H9 (cell line): ENCODE measurements around the gene ANKH. TPM values are rescaled to one million over a fixed set of nuclear protein-coding genes. Genes with fewer than 3 reads are reported as not detected.

Experiments used
- DNase-seq: peaks from one replicate; pipeline ENCODE4 v3.0.0-alpha.2; 2017
- H2AFZ ChIP-seq: one replicate; pipeline ENCODE4 v1.6.1; 2013; ENCODE audit warnings: mild to moderate bottlenecking, low read length, control low read depth, moderate library complexity
- H2AK5ac ChIP-seq: 2 replicates; pipeline ENCODE4 v1.6.1; 2013; ENCODE audit warnings: low read length, control low read depth, mixed read lengths; ENCODE audit not compliant: insufficient read length
- H2BK120ac ChIP-seq: one replicate; pipeline ENCODE4 v1.6.1; 2013; ENCODE audit warnings: low read depth, mild to moderate bottlenecking, low read length, control low read depth, inconsistent platforms; ENCODE audit not compliant: poor library complexity, severe bottlenecking
- H2BK12ac ChIP-seq: 2 replicates; pipeline ENCODE4 v1.6.1; 2013; ENCODE audit warnings: low read length, control low read depth, mixed read lengths, low read depth; ENCODE audit not compliant: insufficient read length
- H2BK15ac ChIP-seq: 2 replicates; pipeline ENCODE4 v1.6.1; 2013; ENCODE audit warnings: low read depth, low read length, control low read depth
- H2BK20ac ChIP-seq: one replicate; pipeline ENCODE4 v1.6.1; 2013; ENCODE audit warnings: low read depth, mild to moderate bottlenecking, low read length, control low read depth, inconsistent platforms; ENCODE audit not compliant: poor library complexity, severe bottlenecking
- H2BK5ac ChIP-seq: 2 replicates; pipeline ENCODE4 v1.6.1; 2013; ENCODE audit warnings: low read length, control low read depth, mixed read lengths; ENCODE audit not compliant: insufficient read length
- H3K14ac ChIP-seq: 2 replicates; pipeline ENCODE4 v1.6.1; 2013; ENCODE audit warnings: low read length, control low read depth; ENCODE audit not compliant: insufficient read depth
- H3K18ac ChIP-seq: 2 replicates; pipeline ENCODE4 v1.6.1; 2013; ENCODE audit warnings: low read depth, mild to moderate bottlenecking, mixed read lengths, low read length, control low read depth; ENCODE audit not compliant: insufficient read length
- H3K23ac ChIP-seq: 2 replicates; pipeline ENCODE4 v1.6.1; 2013; ENCODE audit warnings: low read length, control low read depth, mixed read lengths, low read depth; ENCODE audit not compliant: insufficient read length
- H3K23me2 ChIP-seq: 2 replicates; pipeline ENCODE4 v1.6.1; 2013; ENCODE audit warnings: low read depth, mild to moderate bottlenecking, mixed read lengths, low read length, control low read depth; ENCODE audit not compliant: insufficient read length, poor library complexity, severe bottlenecking
- H3K27ac ChIP-seq: 2 replicates; pipeline ENCODE4 v1.5.1; 2013; ENCODE audit warnings: low read length, control low read depth, mixed read lengths, low read depth; ENCODE audit not compliant: insufficient read length
- H3K27me3 ChIP-seq: 2 replicates; pipeline ENCODE4 v1.6.1; 2013; ENCODE audit warnings: low read length, control low read depth, inconsistent platforms; ENCODE audit not compliant: insufficient read depth
- H3K4ac ChIP-seq: 2 replicates; pipeline ENCODE4 v1.6.1; 2013; ENCODE audit warnings: low read depth, mild to moderate bottlenecking, control low read depth, inconsistent platforms, low read length, moderate library complexity
- H3K4me1 ChIP-seq: 2 replicates; pipeline ENCODE4 v1.6.1; 2013; ENCODE audit warnings: low read length, control low read depth, inconsistent platforms; ENCODE audit not compliant: insufficient read depth
- H3K4me2 ChIP-seq: 2 replicates; pipeline ENCODE4 v1.6.1; 2013; ENCODE audit warnings: low read length, control low read depth, mixed read lengths; ENCODE audit not compliant: insufficient read length, insufficient read depth
- H3K56ac ChIP-seq: 2 replicates; pipeline ENCODE4 v1.6.1; 2013; ENCODE audit warnings: low read depth, mild to moderate bottlenecking, mixed read lengths, low read length, control low read depth; ENCODE audit not compliant: insufficient read length
- H3K79me1 ChIP-seq: 2 replicates; pipeline ENCODE4 v1.6.1; 2013; ENCODE audit warnings: low read depth, mild to moderate bottlenecking, moderate library complexity, low read length, control low read depth, inconsistent platforms; ENCODE audit not compliant: insufficient read depth, poor library complexity, severe bottlenecking
- H3K79me2 ChIP-seq: 2 replicates; pipeline ENCODE4 v1.6.1; 2013; ENCODE audit warnings: low read length, control low read depth, inconsistent platforms; ENCODE audit not compliant: insufficient read depth
- H3K9ac ChIP-seq: 2 replicates; pipeline ENCODE4 v1.6.1; 2013; ENCODE audit warnings: low read length, control low read depth, mixed read lengths; ENCODE audit not compliant: insufficient read length; ENCODE audit errors: extremely low read depth
- H3K9me3 ChIP-seq: one replicate; pipeline ENCODE4 v1.6.1; 2013; ENCODE audit warnings: low read depth, low read length, inconsistent platforms; ENCODE audit not compliant: control insufficient read depth
- H3T11ph ChIP-seq: one replicate; pipeline ENCODE4 v1.6.1; 2013; ENCODE audit warnings: mild to moderate bottlenecking, low read length, control low read depth, inconsistent platforms
- H4K20me1 ChIP-seq: one replicate; pipeline ENCODE4 v1.6.1; 2013; ENCODE audit not compliant: control insufficient read depth, insufficient read length, insufficient read depth
- H4K5ac ChIP-seq: 2 replicates; pipeline ENCODE4 v1.6.1; 2013; ENCODE audit warnings: low read depth, mild to moderate bottlenecking, mixed read lengths, low read length, control low read depth; ENCODE audit not compliant: insufficient read length
- H4K8ac ChIP-seq: replicated peaks from 2 replicates; pipeline ENCODE4 v1.6.1; 2013; ENCODE audit warnings: low read length, control low read depth, mixed read lengths, low read depth; ENCODE audit not compliant: insufficient read length
- H4K91ac ChIP-seq: 2 replicates; pipeline ENCODE4 v1.6.1; 2013; ENCODE audit warnings: low read depth, mild to moderate bottlenecking, moderate library complexity, mixed read lengths, low read length, control low read depth; ENCODE audit not compliant: insufficient read length
- H3K27ac Mint-ChIP-seq, 3 experiments: 2 replicates in 2 of 3; 3 replicates in 1 of 3; pipeline ENCODE4 v1.8.0; 2020 to 2021; ENCODE audit warnings: mixed read lengths in 3 of 3, mild to moderate bottlenecking in 1 of 3, moderate library complexity in 1 of 3
- H3K27me3 Mint-ChIP-seq: 2 replicates; pipeline ENCODE4 v1.8.0; 2021; ENCODE audit warnings: low read depth, mild to moderate bottlenecking, moderate library complexity, mixed read lengths
- H3K36me3 Mint-ChIP-seq, 3 experiments: 2 replicates in 2 of 3; 3 replicates in 1 of 3; pipeline ENCODE4 v1.8.0; 2020 to 2021; ENCODE audit warnings: low read depth in 3 of 3, mixed read lengths in 3 of 3; ENCODE audit not compliant: insufficient read depth in 1 of 3
- H3K4me1 Mint-ChIP-seq, 2 experiments: 2 replicates each; pipeline ENCODE4 v1.8.0; 2020; ENCODE audit warnings: mixed read lengths in 2 of 2
- H3K4me3 Mint-ChIP-seq, 2 experiments: 2 replicates in 1 of 2; 3 replicates in 1 of 2; pipeline ENCODE4 v1.8.0; 2020 to 2021; ENCODE audit warnings: mild to moderate bottlenecking in 2 of 2, mixed read lengths in 2 of 2, moderate library complexity in 1 of 2
- H3K9me3 Mint-ChIP-seq, 2 experiments: 2 replicates in 1 of 2; 3 replicates in 1 of 2; pipeline ENCODE4 v1.8.0; 2020; ENCODE audit warnings: mild to moderate bottlenecking in 2 of 2, mixed read lengths in 2 of 2, moderate library complexity in 1 of 2
- CTCF ChIP-seq: fragments of 200-600 bp; sonication (generic); conservative IDR thresholded peaks from 3 replicates; pipeline ENCODE4 v1.8.0; 2021; ENCODE audit warnings: antibody characterized with exemption, mild to moderate bottlenecking
- WGBS: extraction: QIAGEN DNeasy Blood & Tissue Kit; methylation state at CpG from one replicate; pipeline ENCODE4 v1.1.7; 2013; ENCODE audit warnings: missing lambda C conversion rate, low lambda C conversion rate, mixed read lengths; ENCODE audit not compliant: insufficient read length; ENCODE audit errors: extremely low coverage; 5-methylcytosine and 5-hydroxymethylcytosine counted together
- total RNA-seq: library from RNA; stranded (reverse); gene quantifications from 2 replicates; pipeline ENCODE4 v1.2.1, GENCODE V29; 2021

The ANKH gene
- total RNA-seq, 1 experiment from 2014 or later = 9.6 TPM

- H2BK15ac ChIP-seq = no peak overlapping the region
- H3K56ac ChIP-seq = no peak overlapping the region
- no peak overlapping the region for H3K9ac ChIP-seq
- H3K9me3 ChIP-seq = no peaks in the 10 kb centered on the region
- H3K23me2 ChIP-seq = peaks cover 11% of the 10 kb centered on the region
- peak overlapping the region; percentile 80 for H3K4me2 ChIP-seq
- H3K79me1 ChIP-seq = no peaks in the 10 kb centered on the region
- H2AFZ ChIP-seq = no peak overlapping the region
- H3K27me3 ChIP-seq = peaks cover 7% of the 10 kb centered on the region; the same call in 1 of the 2 replicates
- H3K4me1 ChIP-seq = no peaks in the 10 kb centered on the region
- Mint-ChIP-seq H3K27me3 (peaks cover 53% of the 10 kb centered on the region), H3K9me3 (no peaks in the 10 kb centered on the region), H3K36me3 (no peaks in the 10 kb centered on the region), H3K4me3 (peak overlapping the region; percentile 69 to 81), H3K4me1 (peaks cover 10 to 12% of the 10 kb centered on the region in 2 experiments), H3K27ac (no peak overlapping the region)
- H3K23ac ChIP-seq = no peak overlapping the region
- H2BK20ac ChIP-seq = no peak overlapping the region
- H2BK12ac ChIP-seq = no peak overlapping the region
- H2BK5ac ChIP-seq = no peak overlapping the region
- 0 out of 2 replicates have a peak overlapping the region, but pooled peaks have one; percentile 43 for H3K14ac ChIP-seq
- WGBS = no CpG with 5 or more reads among the region's 73 CpGs
- TF ChIP-seq CTCF = 0 out of 3 replicates have a peak, but pooled peaks have one; percentile 23
- no peaks in the 10 kb centered on the region for H4K20me1 ChIP-seq
- H4K5ac ChIP-seq = no peak overlapping the region
- H3K27ac ChIP-seq = no peak overlapping the region
- H3K4ac ChIP-seq = no peak overlapping the region
- no peaks in the 10 kb centered on the region for H3K79me2 ChIP-seq
- peak; percentile 44 for DNase-seq
- H3K18ac ChIP-seq = no peak overlapping the region
- H2AK5ac ChIP-seq = no peak overlapping the region
- no peak overlapping the region for H3T11ph ChIP-seq
- H4K91ac ChIP-seq = no peak overlapping the region
- no peak overlapping the region for H2BK120ac ChIP-seq
- H4K8ac ChIP-seq = no peak overlapping the region
These were observed 752 bp upstream of the ANKH start for GRCh38 chr5:14872070-14872989.
